Measurements from ENCODE around the gene NDUFS5. TPM values are rescaled to one million over a fixed set of nuclear protein-coding genes. Genes with fewer than 3 reads are reported as not detected.
"Not testable (repeated sequence)": the region's sequence is repeated elsewhere in the genome, so short reads cannot be mapped to it uniquely, and the experiment has no call there.

NDUFS5 gene
- total RNA-seq, 1 donor from 2014 or later, result 519 TPM

DNA sequence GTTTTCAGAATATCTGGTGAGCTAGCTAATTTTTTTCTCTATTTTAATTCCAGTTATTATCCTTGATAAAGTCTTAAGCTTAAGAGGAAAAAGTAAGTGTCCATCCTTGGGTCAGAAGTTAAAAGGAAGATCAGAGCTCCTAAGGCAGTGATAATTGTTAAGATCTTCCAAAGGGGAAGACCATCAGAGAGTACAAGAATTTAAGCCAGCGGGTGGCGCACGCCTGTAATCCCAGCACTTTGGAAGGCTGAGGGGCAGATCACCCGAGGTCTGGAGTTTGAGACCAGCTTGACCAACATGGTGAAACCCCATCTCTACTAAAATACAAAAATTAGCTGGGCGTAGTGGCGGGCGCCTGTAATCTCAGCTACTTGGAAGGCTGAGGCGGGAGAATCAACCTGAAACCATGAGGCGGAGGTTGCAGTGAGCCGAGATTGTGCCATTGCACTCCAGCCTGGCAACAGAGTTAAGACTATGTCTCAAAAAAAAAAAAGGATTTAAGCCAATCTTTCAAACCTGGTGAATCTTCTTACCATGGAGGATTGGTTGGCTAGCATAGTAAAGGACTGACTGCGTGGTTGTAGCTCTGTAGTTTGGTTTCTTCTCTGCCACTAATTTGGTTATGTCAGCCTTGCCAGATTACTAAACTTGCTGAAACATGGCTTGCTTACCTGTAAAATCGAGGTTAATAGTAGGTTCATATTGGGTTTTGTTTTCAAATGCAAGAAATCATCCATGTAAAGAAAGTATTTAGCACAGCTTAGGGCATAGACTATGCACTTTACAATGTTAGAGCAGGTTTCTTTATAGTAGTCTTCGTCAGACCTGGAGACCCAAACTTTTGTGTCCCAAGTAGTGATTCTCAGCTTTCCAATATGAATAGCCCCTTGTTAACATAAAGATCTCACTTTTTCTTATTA lies 19.2 kb upstream of the NDUFS5 start:
- intact Hi-C loops (cut with DNase I), result no loop called here
- no peak for DNase-seq (ENCODE audit: low spot score)

DNA sequence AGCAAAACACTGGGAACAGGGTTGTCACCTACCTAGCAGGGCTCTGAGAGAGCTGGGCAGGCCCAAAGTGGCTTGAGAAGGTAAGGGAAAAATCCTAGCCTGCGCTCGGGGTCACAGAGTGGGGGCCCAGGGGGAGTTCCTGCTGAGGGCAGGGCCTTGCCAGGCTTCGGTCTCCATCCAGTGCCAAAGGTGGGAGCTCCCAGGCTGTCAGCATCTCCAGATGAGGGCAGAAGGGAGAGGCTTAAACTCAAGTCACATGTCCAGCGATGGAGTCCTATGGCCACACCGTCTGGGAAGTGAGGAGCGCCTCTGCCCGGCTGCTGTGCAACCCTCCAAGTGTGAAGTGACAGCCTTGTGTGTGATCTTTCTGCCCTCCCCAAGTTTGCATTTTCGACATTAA lies 11.2 kb upstream of the NDUFS5 start:
- DNase-seq (ENCODE audit: low spot score); intact Hi-C loops (cut with DNase I): not testable (repeated sequence)

DNA sequence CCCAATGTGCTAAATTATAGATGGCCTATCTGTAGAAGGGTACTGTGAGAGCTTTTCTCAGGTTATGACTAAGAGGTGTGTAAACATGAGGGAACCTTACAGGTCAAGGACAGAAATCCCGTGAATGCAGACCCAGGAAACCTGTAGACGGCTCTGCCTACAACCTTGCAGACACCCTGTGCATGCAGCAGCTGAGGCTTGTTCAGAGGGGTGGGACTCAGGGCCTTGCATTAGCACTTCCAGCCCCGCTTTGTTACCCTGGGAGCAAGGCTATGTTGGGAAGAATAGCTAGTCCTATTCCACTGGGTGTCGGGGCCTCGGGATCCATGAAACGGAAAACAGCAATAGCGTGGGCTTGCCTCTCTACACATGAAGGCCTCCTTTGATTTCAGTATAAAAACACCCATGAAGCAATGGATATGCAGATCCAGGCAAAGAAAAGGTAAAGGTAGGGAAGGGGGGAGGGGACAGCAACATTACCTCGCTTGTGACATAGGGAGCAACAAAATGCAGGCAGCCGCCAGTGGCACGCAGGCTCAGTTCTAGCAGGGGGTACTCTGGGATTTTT lies 9.5 kb upstream of the NDUFS5 start:
- DNase-seq (ENCODE audit: low spot score), result no peak
- intact Hi-C loops (cut with DNase I), result no loop called here

DNA sequence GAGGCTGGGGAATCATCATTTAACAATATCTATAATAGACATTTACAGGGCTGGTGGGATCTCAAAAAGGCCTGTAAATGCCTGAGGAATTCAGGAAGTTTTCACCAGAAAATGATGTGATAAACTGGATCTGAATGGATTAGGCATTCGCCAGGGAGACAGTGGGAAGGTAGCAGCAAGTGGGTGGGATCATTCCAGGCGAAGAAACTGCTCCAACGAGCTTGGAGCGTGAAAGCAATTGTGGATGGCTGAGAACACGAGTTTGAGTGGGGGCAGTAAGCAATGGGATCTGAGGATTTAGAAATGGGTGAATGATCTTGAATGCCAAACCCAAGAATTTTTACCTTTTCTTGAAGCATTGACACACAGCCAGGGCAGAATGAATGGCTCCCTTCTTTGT lies 8.9 kb upstream of the NDUFS5 start:
- DNase-seq (ENCODE audit: low spot score), result no peak
- intact Hi-C loops (cut with DNase I), result no loop called here

GRCh38 chr1:39020494-39020893 lies 5.7 kb upstream of the NDUFS5 start:
- DNase-seq (ENCODE audit: low spot score); intact Hi-C loops (cut with DNase I): not testable (repeated sequence)

- DNase-seq (ENCODE audit: low spot score), result no peak
- intact Hi-C loops (cut with DNase I), result no loop called here
These were observed 4.7 kb upstream of the NDUFS5 start for GRCh38 chr1:39021426-39021825.

GRCh38 chr1:39023140-39023539 lies 3.0 kb upstream of the NDUFS5 start:
- intact Hi-C loops (cut with DNase I), result no loop called here
- DNase-seq (ENCODE audit: low spot score), result no peak

DNA sequence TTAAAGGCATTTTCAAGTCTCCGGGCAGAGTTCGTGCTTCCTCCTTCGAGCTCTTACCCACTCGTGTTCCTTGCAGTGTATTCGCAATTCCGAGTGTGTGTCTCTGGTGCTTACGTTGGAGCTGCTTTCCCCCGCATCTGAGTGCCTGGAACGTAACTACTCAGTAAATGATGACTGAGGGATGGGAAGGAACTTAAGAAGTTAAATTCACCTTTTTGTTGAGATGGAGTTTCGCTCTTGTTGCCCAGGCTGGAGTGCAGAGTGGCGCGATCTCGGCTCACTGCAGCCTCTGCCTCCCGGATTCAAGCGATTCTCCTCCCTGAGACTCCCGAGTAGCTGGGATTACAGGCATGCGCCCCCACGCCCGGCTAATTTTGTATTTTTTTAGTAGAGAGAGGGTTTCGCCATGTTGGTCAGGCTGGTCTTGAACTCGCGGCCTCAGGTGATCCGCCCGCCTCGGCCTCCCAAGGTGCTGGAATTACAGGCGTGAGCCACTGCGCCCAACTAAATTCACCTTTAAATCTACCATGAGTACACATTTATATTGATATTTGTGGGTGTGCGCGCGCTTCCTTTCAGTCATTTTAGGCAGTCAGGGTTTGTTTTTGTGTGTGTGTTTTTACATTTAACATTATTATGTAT lies 837 bp downstream of the NDUFS5 start:
- intact Hi-C loops (cut with DNase I), result loop anchor here (2.0 to 5.0 kb wide), 2 partner anchors 36 to 60 kb away; partner anchors contain the start of gene AKIRIN1
- DNase-seq (ENCODE audit: low spot score), result peak; percentile 53

DNA sequence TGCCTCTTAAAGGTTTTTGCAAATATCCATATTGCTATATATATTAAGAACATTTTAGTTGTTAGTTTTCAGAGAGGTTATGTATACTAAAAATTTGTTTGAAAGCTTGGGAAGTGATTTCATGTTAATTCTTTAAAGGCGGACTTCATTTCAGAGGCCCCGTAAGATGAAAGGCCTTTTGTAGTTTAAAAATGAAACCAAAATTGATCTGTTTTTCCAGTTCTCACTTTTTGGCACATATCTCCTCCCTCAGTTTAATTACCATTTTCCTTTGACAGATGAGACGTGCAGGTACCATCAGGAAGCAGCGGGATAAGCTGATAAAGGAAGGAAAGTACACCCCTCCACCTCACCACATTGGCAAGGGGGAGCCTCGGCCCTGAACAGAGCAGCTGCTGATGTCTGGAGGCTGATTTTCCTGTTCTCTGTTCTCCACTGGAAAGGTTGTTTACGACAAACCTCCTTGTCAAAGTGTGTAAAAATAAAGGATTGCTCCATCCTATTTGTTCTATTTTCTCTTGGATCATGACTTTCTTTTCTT lies 8.0 kb downstream of the NDUFS5 start:
- intact Hi-C loops (cut with DNase I), result no loop called here
- peak; percentile 19 for DNase-seq (ENCODE audit: low spot score)

DNA sequence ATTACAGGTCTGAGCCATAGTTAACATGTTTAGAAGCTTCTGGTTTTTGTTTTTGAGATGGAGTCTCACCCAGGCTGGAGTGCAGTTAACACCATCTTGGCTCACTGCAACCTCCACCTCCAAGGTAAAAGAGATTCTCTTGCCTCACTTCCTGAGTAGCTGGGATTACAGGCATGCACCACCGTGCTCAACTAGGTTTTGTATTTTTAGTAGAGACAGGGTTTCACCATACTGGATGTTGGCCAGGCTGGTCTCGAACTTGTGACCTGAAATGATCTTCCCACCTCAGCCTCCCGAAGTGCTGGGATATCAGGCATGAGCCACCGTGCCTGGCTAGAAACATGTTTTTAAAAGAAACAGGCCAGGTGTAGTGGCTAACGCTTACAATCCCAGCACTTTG lies 10.5 kb downstream of the NDUFS5 start:
- DNase-seq (ENCODE audit: low spot score), result no peak
- intact Hi-C loops (cut with DNase I), result no loop called here

GRCh38 chr1:39043513-39043912 lies 17.4 kb downstream of the NDUFS5 start:
- no peak for DNase-seq (ENCODE audit: low spot score)
- intact Hi-C loops (cut with DNase I), result no loop called here

GRCh38 chr1:39044762-39045161 lies 18.6 kb downstream of the NDUFS5 start:
- DNase-seq (ENCODE audit: low spot score), result no peak
- intact Hi-C loops (cut with DNase I), result no loop called here

DNA sequence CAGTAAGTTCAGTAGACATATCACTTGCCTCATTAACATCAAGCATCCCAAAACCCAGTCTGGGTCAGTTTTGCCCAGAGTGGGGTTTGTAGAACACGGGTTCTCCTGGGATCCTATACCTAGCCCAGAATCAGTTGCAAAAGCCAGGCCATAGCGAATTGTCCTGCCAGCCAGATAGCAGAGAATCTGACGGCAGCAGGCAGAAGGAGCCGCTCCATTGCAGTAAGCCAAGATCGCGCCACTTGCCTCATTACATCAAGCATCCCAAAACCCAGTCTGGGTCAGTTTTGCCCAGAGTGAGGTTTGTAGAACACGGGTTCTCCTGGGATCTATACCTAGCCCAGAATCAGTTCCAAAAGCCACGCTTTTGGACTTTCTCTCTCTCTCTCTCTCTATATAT lies 19.1 kb downstream of the NDUFS5 start:
- intact Hi-C loops (cut with DNase I), result no loop called here
- DNase-seq (ENCODE audit: low spot score), result no peak

GRCh38 chr1:39046613-39047210 lies 20.6 kb downstream of the NDUFS5 start:
- no peak for DNase-seq (ENCODE audit: low spot score)
- intact Hi-C loops (cut with DNase I), result no loop called here

DNA sequence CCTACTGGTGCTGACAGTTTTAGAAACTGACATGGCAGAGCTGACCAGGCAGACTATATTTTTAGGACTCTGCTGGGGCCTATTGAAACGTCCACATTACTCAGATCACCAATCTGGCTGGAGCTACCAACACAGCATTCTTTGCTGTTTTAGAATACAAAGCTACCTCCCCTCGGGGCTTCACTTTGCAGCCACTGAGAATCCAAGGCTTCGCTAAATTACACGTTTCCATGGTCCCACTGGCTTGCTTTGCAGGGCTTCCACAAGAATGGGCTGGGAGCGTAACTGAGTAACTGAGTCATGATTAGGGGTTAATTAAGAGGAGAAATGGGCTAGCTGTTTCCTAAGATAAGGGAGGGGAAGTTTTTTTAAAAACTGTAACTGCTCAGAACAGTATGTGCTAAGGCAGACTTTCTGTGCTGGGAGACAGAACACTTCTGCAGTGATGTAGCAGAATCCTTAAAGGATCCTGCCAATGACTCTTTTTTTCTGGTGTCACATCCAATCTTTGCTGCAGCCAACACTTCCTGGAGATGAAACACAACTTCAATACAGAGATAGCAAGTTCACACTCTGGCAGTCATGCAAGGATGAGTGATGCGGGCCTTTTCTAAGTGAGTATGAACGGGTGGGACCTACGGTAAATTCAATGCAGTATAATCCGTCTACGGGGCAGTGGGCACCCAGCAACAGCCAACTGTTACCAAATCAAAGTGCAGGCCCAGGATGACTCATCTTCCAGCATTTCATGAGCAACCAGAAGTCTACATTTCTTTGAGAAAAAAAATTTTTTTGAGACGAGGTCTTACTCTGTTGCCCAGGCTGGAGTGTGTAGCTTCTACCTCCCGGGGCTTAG lies 21.5 kb downstream of the NDUFS5 start:
- no peak for DNase-seq (ENCODE audit: low spot score)
- intact Hi-C loops (cut with DNase I), result no loop called here

DNA sequence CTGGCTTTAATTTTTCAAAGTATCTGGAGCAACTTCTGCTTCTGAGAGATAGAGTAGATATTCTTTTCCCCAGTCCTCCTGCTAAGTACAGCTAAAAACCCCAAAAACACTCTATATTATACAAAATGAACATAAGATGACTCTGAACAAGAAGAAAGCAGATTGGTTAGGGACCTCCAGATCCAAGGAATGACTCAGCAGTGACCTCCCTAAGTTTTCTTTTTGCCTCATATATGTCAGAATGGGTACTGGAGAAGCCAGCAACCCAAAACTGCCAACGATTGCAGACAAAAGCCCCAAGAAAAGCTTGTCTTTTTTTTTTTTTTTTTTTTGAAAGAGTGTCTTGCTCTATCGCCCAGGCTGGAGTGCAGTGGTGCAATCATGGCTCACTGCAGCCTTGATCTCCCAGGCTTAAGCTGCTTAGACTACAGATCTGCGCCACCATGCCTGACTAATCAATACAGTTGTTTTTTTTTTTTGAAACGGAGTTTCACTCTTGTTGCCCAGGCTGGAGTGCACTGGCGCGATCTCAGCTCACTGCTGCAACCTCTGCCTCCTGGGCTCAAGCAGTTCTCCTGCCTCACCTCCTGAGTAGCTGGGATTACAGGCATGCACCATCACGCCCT lies 22.7 kb downstream of the NDUFS5 start:
- intact Hi-C loops (cut with DNase I), result no loop called here

DNA sequence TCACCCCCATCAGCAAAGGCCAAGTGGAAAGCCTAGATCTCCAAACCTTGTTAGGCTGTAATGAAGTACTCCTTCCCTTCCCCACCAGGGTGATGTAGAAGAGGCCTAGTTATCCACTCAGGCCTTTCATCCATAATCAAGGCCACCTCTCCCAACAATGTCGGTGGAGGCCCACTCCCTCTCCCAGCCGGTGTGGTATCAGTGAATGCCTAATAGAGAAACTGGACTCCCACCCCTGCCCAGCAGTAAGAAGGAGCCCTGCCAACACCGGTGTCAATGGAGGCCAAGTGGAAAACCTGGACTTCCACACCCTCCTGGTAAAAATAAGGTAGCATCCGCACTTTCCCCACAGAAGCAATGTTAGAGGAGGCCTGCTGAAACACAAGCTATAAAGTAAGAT lies 23.9 kb downstream of the NDUFS5 start:
- intact Hi-C loops (cut with DNase I), result no loop called here
- DNase-seq (ENCODE audit: low spot score), result no peak

More for the DNA sequence above, 22.7 kb downstream of the NDUFS5 start:
- DNase-seq (ENCODE audit: low spot score), result no peak

GRCh38 chr1:39051193-39051850 lies 25.2 kb downstream of the NDUFS5 start:
- intact Hi-C loops (cut with DNase I); DNase-seq (ENCODE audit: low spot score): not testable (repeated sequence)
